Brain microvascular endothelial cell (primary cell): ENCODE data around the gene KCTD13.

Experiments
- DNase-seq: peaks from one replicate; pipeline ENCODE4 v3.0.0-alpha.2; 2020
- H3K27ac ChIP-seq: fragments of 250-450 bp; sonication (Bioruptor Pico); 2 replicates; pipeline ENCODE4 v1.5.1; 2020; ENCODE audit warnings: mild to moderate bottlenecking, moderate library complexity
- H3K27me3 ChIP-seq: fragments of 250-450 bp; sonication (Bioruptor Pico); replicated peaks from 2 replicates; pipeline ENCODE4 v1.5.1; 2020; ENCODE audit warnings: mild to moderate bottlenecking
- H3K36me3 ChIP-seq: fragments of 250-450 bp; sonication (Bioruptor Pico); replicated peaks from 2 replicates; pipeline ENCODE4 v1.5.1; 2020; ENCODE audit warnings: mild to moderate bottlenecking
- H3K4me3 ChIP-seq: 2 replicates; pipeline ENCODE4 v1.5.1; 2011; ENCODE audit warnings: low read depth, mild to moderate bottlenecking, control low read depth, low read length, moderate library complexity
- in situ Hi-C: cut with HindIII; loops from 2 replicates; pipeline ENCODE4 v1.10.0; 2017; ENCODE audit warnings: low sequenced_read_pairs, low pct_ligation_motif_present
- TF ChIP-seq, protein P1 (sequence below): IDR thresholded peaks from 2 replicates; pipeline ENCODE4 v1.5.1; 2011; ENCODE audit warnings: low read depth, mild to moderate bottlenecking, moderate library complexity, low read length, control low read depth, inconsistent platforms; ENCODE audit errors: missing control alignments

The KCTD13 gene

GRCh38 chr16:29897333-29897732 is 28.7 kb downstream of the KCTD13 start:
- peaks cover 3% of the 10 kb centered on the region for H3K27me3 ChIP-seq
- no peak for DNase-seq
- no peak overlapping the region for H3K4me3 ChIP-seq
- in situ Hi-C loops: no loop called here
- TF ChIP-seq, protein P1, sequence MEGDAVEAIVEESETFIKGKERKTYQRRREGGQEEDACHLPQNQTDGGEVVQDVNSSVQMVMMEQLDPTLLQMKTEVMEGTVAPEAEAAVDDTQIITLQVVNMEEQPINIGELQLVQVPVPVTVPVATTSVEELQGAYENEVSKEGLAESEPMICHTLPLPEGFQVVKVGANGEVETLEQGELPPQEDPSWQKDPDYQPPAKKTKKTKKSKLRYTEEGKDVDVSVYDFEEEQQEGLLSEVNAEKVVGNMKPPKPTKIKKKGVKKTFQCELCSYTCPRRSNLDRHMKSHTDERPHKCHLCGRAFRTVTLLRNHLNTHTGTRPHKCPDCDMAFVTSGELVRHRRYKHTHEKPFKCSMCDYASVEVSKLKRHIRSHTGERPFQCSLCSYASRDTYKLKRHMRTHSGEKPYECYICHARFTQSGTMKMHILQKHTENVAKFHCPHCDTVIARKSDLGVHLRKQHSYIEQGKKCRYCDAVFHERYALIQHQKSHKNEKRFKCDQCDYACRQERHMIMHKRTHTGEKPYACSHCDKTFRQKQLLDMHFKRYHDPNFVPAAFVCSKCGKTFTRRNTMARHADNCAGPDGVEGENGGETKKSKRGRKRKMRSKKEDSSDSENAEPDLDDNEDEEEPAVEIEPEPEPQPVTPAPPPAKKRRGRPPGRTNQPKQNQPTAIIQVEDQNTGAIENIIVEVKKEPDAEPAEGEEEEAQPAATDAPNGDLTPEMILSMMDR: no peak
- no peak overlapping the region for H3K27ac ChIP-seq
- no peaks in the 10 kb centered on the region for H3K36me3 ChIP-seq

GRCh38 chr16:29896841-29897240 is 29.2 kb downstream of the KCTD13 start:
- TF ChIP-seq, protein P1: no peak
- Histone ChIP-seq H3K27ac (no peak overlapping the region), H3K36me3 (no peaks in the 10 kb centered on the region), H3K4me3 (no peak overlapping the region), H3K27me3 (peaks cover 3% of the 10 kb centered on the region)
- in situ Hi-C loops: no loop called here
- DNase-seq: no peak

DNA sequence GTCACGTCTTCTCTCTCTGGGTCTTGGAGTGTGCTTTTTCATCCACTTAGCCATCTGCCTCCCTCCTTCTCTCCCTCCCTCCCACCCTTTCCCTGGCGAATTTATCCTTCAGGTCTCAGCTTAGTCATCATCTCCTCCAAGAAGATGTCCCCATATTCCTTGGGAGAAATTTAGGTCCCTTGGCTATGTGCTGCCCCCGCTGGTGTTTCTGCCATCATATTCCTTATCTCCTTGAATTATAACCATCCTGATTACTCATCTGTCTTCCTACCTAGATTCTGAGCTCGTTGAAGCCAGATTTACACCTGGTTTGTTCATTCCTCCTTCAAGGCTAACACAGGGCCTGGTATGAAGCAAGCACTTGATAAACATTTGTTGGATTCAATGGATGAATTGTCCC is 31.7 kb downstream of the KCTD13 start:
- Histone ChIP-seq H3K27ac (no peak overlapping the region), H3K36me3 (no peaks in the 10 kb centered on the region), H3K4me3 (no peak overlapping the region), H3K27me3 (peaks cover 3% of the 10 kb centered on the region)
- in situ Hi-C loops: no loop called here
- no peak for DNase-seq
- TF ChIP-seq, protein P1: no peak

DNA sequence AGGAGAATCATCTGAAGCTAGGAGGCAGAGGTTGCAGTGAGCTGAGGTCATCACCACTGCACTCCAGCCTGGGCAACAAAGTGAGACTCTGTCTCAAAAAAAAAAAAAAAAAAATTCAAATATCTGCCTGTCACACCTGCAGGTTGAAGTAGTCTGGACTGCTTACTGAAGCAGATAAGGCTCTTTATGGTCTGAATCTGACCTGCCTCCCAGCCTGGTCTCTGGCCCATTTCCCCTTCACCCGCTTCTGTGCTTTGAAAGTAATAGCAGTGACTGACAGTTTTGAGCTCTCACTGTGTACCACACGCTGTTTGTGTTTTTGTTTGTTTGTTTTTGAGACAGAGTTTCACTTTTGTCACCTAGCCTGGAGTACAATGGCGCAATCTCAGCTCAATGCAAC is 32.5 kb downstream of the KCTD13 start:
- in situ Hi-C loops: no loop called here
- DNase-seq: no peak
- Histone ChIP-seq H3K4me3 (no peak overlapping the region), H3K27ac (no peak overlapping the region), H3K36me3 (no peaks in the 10 kb centered on the region), H3K27me3 (peaks cover 3% of the 10 kb centered on the region)
- TF ChIP-seq, protein P1: no peak

DNA sequence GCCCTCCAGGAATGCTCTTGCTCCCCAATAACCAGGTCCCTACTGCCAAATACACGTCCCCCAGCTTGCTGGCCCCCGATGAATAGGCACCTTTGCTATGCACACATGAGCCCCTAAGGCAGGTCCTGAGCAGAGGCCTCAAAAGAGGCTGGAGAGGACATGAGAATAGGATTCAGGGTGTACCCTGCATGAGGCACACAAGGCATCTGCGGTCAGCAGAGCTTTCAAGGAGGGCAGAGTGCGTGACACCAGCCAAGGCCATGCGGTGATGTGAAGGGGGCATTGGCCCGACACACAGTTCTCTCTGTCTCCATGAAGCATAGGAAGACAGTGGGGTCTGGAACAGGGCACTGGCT is 33.6 kb downstream of the KCTD13 start:
- no peak overlapping the region for H3K4me3 ChIP-seq
- TF ChIP-seq, protein P1: no peak
- DNase-seq: no peak
- no peaks in the 10 kb centered on the region for H3K36me3 ChIP-seq
- no peaks in the 10 kb centered on the region for H3K27me3 ChIP-seq
- H3K27ac ChIP-seq: no peak overlapping the region
- in situ Hi-C loops: no loop called here
